ENCODE data around the gene CAMK2D. TPM values are rescaled to one million over a fixed set of nuclear protein-coding genes. Genes with fewer than 3 reads are reported as not detected.

Gene CAMK2D
- total and polyA plus RNA-seq, 2 donors (not counting 1 experiment from before 2014, with no cell fraction given), result 120 to 262 TPM

DNA sequence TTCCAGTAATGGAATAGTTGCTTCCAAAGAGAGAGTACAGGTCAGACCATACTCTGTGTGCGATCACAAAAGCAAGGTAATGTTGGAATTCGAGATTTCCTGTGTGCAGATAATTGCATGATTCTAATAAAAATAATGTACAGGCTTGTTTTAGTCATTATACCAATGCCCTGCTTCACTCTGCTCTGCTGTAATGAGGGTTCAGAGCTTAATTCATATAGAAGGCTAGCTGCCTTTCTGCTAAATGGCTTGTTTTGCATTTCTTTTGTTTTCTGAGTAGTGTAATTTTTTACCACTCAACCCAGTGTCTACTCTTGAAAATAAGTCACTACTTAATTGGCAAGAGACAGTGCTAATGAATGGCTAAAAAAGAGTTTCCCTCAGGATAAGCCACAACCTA, 236.0 kb downstream of the CAMK2D start:
- Histone ChIP-seq H3K36me3 (ENCODE audit: control insufficient read depth, insufficient read depth, low read length) (no peaks in the 10 kb centered on the region), H3K27me3 (ENCODE audit: control insufficient read depth, insufficient read depth, low read length) (no peaks in the 10 kb centered on the region), H3K4me3 (replicated peaks in 1 of 4; ENCODE audit: control extremely low read depth in 1 of 4, insufficient read depth in 1 of 4, low read depth in 3 of 4, low read length in 4 of 4) (no peak overlapping the region), H4K20me1 (ENCODE audit: control insufficient read depth, extremely low read depth, insufficient read depth, low read length) (no peaks in the 10 kb centered on the region), H3K9me3 (ENCODE audit: control insufficient read depth, insufficient read depth, low read depth, low read length) (no peaks in the 10 kb centered on the region), H3K9ac (ENCODE audit: insufficient read depth, low read length) (no peak overlapping the region), H3K79me2 (ENCODE audit: control insufficient read depth, insufficient read depth, low read length) (no peaks in the 10 kb centered on the region), H3K4me2 (ENCODE audit: extremely low read depth, insufficient read depth, low read length) (no peak overlapping the region), H2AFZ (ENCODE audit: low read length) (no peak overlapping the region), H3K4me1 (ENCODE audit: control insufficient read depth, extremely low read depth, insufficient read depth, low read length) (no peaks in the 10 kb centered on the region), H3K27ac (ENCODE audit: insufficient read depth, low read length) (no peak overlapping the region)
- no peak for DNase-seq (ENCODE audit: low read depth in 2 of 2)
- no peak for TF ChIP-seq EZH2 (IDR thresholded peaks at IDR 0.05; ENCODE audit: low read length, missing control alignments)
- TF ChIP-seq, protein P1, sequence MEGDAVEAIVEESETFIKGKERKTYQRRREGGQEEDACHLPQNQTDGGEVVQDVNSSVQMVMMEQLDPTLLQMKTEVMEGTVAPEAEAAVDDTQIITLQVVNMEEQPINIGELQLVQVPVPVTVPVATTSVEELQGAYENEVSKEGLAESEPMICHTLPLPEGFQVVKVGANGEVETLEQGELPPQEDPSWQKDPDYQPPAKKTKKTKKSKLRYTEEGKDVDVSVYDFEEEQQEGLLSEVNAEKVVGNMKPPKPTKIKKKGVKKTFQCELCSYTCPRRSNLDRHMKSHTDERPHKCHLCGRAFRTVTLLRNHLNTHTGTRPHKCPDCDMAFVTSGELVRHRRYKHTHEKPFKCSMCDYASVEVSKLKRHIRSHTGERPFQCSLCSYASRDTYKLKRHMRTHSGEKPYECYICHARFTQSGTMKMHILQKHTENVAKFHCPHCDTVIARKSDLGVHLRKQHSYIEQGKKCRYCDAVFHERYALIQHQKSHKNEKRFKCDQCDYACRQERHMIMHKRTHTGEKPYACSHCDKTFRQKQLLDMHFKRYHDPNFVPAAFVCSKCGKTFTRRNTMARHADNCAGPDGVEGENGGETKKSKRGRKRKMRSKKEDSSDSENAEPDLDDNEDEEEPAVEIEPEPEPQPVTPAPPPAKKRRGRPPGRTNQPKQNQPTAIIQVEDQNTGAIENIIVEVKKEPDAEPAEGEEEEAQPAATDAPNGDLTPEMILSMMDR (conservative IDR thresholded peaks at IDR 0.05 in 1 of 2, IDR thresholded peaks at IDR 0.05 in 1 of 2; ENCODE audit: low read depth in 1 of 2, low read length in 2 of 2), result no peak

DNA sequence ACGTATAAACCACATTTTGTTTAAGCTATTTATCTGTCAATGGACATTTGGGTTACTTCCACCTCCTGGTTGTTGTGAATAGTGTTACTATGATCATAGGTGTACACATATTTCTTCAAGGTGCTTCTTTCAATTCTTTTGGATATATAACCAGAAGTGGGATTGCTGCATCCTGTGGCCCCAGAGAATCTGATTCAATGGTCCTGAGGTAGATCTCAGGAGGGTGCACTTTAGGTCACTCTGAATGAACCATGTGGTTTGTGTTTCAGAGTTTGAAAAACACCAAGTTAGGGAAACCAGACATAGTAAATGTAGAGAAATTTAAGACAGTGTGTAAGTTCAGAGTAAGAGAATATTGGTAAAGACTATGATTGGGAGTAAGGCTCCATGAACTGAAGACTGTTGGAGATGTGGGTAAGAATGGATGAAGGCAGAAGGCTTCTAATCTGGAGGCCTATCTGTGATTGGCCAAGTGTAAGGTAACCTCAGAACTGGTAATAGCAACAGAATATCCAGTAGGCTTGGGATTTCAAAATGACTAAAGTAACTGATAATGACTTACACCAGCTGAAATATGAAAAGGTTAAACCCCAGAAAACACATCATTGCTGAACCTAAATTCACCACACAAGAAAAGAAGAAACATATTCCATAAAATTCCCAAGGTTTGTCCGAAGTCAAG, 236.9 kb downstream of the CAMK2D start:
- H3K4me3 ChIP-seq (replicated peaks in 1 of 4; ENCODE audit: control extremely low read depth in 1 of 4, insufficient read depth in 1 of 4, low read depth in 3 of 4, low read length in 4 of 4), result no peak overlapping the region
- TF ChIP-seq, protein P1 (conservative IDR thresholded peaks at IDR 0.05 in 1 of 2, IDR thresholded peaks at IDR 0.05 in 1 of 2; ENCODE audit: low read depth in 1 of 2, low read length in 2 of 2), result no peak
- no peak for TF ChIP-seq EZH2 (IDR thresholded peaks at IDR 0.05; ENCODE audit: low read length, missing control alignments)
- H3K36me3 ChIP-seq (ENCODE audit: control insufficient read depth, insufficient read depth, low read length), result no peaks in the 10 kb centered on the region

DNA sequence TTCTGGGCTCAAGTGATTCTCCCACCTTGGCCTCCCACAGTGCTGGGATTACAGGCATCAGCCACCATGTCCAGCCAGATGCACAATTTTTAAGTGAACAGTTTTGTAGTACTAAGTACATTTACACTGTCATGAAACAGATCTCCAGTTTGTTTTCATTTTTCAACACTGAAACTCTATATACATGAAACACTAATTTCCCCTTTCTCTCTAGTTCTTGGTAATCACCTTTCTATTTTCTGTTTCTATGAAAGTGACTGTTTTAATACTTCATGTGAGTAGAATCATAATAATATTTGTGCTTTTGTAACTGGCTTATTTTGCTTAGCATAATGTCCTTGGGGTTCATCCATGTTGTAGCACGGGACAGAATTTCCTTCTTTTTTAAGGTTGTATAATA, 237.4 kb downstream of the CAMK2D start:
- Histone ChIP-seq H3K27ac (ENCODE audit: insufficient read depth, low read length) (no peak overlapping the region), H3K36me3 (ENCODE audit: control insufficient read depth, insufficient read depth, low read length) (no peaks in the 10 kb centered on the region), H3K4me3 (replicated peaks in 1 of 4; ENCODE audit: control extremely low read depth in 1 of 4, insufficient read depth in 1 of 4, low read depth in 3 of 4, low read length in 4 of 4) (no peak overlapping the region), H2AFZ (ENCODE audit: low read length) (no peak overlapping the region), H3K79me2 (ENCODE audit: control insufficient read depth, insufficient read depth, low read length) (no peaks in the 10 kb centered on the region), H3K27me3 (ENCODE audit: control insufficient read depth, insufficient read depth, low read length) (no peaks in the 10 kb centered on the region), H3K9ac (ENCODE audit: insufficient read depth, low read length) (no peak overlapping the region), H4K20me1 (ENCODE audit: control insufficient read depth, extremely low read depth, insufficient read depth, low read length) (no peaks in the 10 kb centered on the region), H3K4me2 (ENCODE audit: extremely low read depth, insufficient read depth, low read length) (no peak overlapping the region), H3K4me1 (ENCODE audit: control insufficient read depth, extremely low read depth, insufficient read depth, low read length) (no peaks in the 10 kb centered on the region), H3K9me3 (ENCODE audit: control insufficient read depth, insufficient read depth, low read depth, low read length) (no peaks in the 10 kb centered on the region)
- no peak for TF ChIP-seq EZH2 (IDR thresholded peaks at IDR 0.05; ENCODE audit: low read length, missing control alignments)
- TF ChIP-seq, protein P1 (conservative IDR thresholded peaks at IDR 0.05 in 1 of 2, IDR thresholded peaks at IDR 0.05 in 1 of 2; ENCODE audit: low read depth in 1 of 2, low read length in 2 of 2), result no peak
- DNase-seq (ENCODE audit: low read depth in 2 of 2), result no peak

More for the DNA sequence above, 236.9 kb downstream of the CAMK2D start:
- Histone ChIP-seq H3K79me2 (ENCODE audit: control insufficient read depth, insufficient read depth, low read length) (no peaks in the 10 kb centered on the region), H3K27me3 (ENCODE audit: control insufficient read depth, insufficient read depth, low read length) (no peaks in the 10 kb centered on the region), H2AFZ (ENCODE audit: low read length) (no peak overlapping the region), H3K27ac (ENCODE audit: insufficient read depth, low read length) (no peak overlapping the region), H3K9me3 (ENCODE audit: control insufficient read depth, insufficient read depth, low read depth, low read length) (no peaks in the 10 kb centered on the region), H3K4me2 (ENCODE audit: extremely low read depth, insufficient read depth, low read length) (no peak overlapping the region), H3K4me1 (ENCODE audit: control insufficient read depth, extremely low read depth, insufficient read depth, low read length) (no peaks in the 10 kb centered on the region), H3K9ac (ENCODE audit: insufficient read depth, low read length) (no peak overlapping the region), H4K20me1 (ENCODE audit: control insufficient read depth, extremely low read depth, insufficient read depth, low read length) (no peaks in the 10 kb centered on the region)
- DNase-seq (ENCODE audit: low read depth in 2 of 2), result no peak

Measured in fibroblast of lung (primary cell).